ENCODE results near the gene P2RX5.

DNA sequence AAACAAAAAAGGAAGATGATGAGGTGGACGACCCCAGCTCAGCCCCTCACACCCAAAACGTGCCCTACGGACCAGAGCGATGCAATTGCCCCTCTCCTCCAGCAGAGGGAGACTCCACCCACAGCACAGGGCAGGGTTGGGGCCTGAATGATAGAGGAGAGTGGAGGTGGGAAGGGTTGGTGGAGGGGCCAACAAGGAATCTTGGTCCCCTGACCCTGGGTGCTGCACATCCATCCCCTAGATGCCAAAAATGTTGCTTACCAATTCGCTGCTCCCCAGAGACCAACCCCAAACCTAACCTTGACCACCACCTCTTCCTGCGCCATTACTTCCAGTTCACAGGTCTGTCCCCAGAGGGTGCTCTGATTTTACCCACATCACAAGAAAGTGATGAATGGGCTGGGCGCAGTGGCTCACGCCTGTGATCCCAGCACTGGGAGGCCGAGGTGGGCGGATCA lies 12.9 kb downstream of the P2RX5 start:
- TF ChIP-seq, protein P1, sequence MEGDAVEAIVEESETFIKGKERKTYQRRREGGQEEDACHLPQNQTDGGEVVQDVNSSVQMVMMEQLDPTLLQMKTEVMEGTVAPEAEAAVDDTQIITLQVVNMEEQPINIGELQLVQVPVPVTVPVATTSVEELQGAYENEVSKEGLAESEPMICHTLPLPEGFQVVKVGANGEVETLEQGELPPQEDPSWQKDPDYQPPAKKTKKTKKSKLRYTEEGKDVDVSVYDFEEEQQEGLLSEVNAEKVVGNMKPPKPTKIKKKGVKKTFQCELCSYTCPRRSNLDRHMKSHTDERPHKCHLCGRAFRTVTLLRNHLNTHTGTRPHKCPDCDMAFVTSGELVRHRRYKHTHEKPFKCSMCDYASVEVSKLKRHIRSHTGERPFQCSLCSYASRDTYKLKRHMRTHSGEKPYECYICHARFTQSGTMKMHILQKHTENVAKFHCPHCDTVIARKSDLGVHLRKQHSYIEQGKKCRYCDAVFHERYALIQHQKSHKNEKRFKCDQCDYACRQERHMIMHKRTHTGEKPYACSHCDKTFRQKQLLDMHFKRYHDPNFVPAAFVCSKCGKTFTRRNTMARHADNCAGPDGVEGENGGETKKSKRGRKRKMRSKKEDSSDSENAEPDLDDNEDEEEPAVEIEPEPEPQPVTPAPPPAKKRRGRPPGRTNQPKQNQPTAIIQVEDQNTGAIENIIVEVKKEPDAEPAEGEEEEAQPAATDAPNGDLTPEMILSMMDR (IDR thresholded peaks at IDR 0.05; ENCODE audit: low read depth, low read length, poor library complexity, severe bottlenecking), result peak; percentile 99
- TF ChIP-seq EZH2phosphoT487 (IDR thresholded peaks at IDR 0.05; ENCODE audit: borderline replicate concordance, low read length), result no peak

Measured in DOHH2 (cell line).